SK-N-SH (cell line): ENCODE results near the gene PRMT2.

ENCODE experiments used
- CTCF ChIP-seq: fragments of 200-600 bp; sonication (generic); IDR thresholded peaks from 2 replicates; pipeline ENCODE4 v1.6.1; 2017; ENCODE audit warnings: antibody characterized with exemption, mild to moderate bottlenecking, moderate library complexity
- EZH2phosphoT487 ChIP-seq: fragments of 200-600 bp; sonication (generic); IDR thresholded peaks from 2 replicates; pipeline ENCODE4 v1.6.1; 2017; ENCODE audit warnings: low read depth, mixed run types, mild to moderate bottlenecking, antibody characterized with exemption, moderate library complexity, borderline replicate concordance
- FOXM1 ChIP-seq: IDR thresholded peaks from 2 replicates; pipeline ENCODE4 v1.4.0; 2012; ENCODE audit warnings: low read depth, mild to moderate bottlenecking
- RAD21 ChIP-seq: IDR thresholded peaks from 2 replicates; pipeline ENCODE4 v1.6.1; 2012; ENCODE audit warnings: mild to moderate bottlenecking, low read length
- TAF1 ChIP-seq: IDR thresholded peaks from 2 replicates; pipeline ENCODE4 v1.6.1; 2012; ENCODE audit warnings: low read depth, mild to moderate bottlenecking, low read length, moderate library complexity, borderline replicate concordance
- USF1 ChIP-seq: IDR thresholded peaks from 2 replicates; pipeline ENCODE4 v1.4.0; 2012; ENCODE audit warnings: low read depth, borderline replicate concordance

GRCh38 chr21:46617267-46618051, 18.0 kb upstream of the PRMT2 start:
- TF ChIP-seq TAF1 (no peak), FOXM1 (no peak), CTCF (no peak), USF1 (no peak), RAD21 (no peak), EZH2phosphoT487 (no peak)
